ENCODE results near the gene ADCY1.

Gene ADCY1

GRCh38 chr7:45662018-45662417, 87.8 kb downstream of the ADCY1 start:
- Histone ChIP-seq H3K4me1 (ENCODE audit: control insufficient read depth, insufficient read depth, low read length, poor library complexity, severe bottlenecking) (no peaks in the 10 kb centered on the region), H3K4me3 (ENCODE audit: extremely low read depth, insufficient read depth, low read length, poor library complexity, severe bottlenecking) (no peak overlapping the region), H3K36me3 (ENCODE audit: control insufficient read depth, insufficient read depth, low read length) (no peaks in the 10 kb centered on the region), H3K27ac (ENCODE audit: low read depth, low read length, severe bottlenecking) (no peak overlapping the region), H3K9me3 (ENCODE audit: control insufficient read depth, low read length) (no peaks in the 10 kb centered on the region)
- WGBS, 2 experiments (ENCODE audit: insufficient coverage in 2 of 2): 90 to 92% methylated on average over 4 to 6 of the region's 6 CpGs

- WGBS, 2 experiments (ENCODE audit: insufficient coverage in 2 of 2): 90 to 91% methylated on average over 8 to 11 of the region's 15 CpGs
- no peaks in the 10 kb centered on the region for H3K9me3 ChIP-seq (ENCODE audit: control insufficient read depth, low read length)
- no peak overlapping the region for H3K27ac ChIP-seq (ENCODE audit: low read depth, low read length, severe bottlenecking)
- H3K4me3 ChIP-seq (ENCODE audit: extremely low read depth, insufficient read depth, low read length, poor library complexity, severe bottlenecking): no peak overlapping the region
- no peaks in the 10 kb centered on the region for H3K4me1 ChIP-seq (ENCODE audit: control insufficient read depth, insufficient read depth, low read length, poor library complexity, severe bottlenecking)
- H3K36me3 ChIP-seq (ENCODE audit: control insufficient read depth, insufficient read depth, low read length): no peaks in the 10 kb centered on the region
Observed at GRCh38 chr7:45662540-45663166, 88.5 kb downstream of the ADCY1 start.

GRCh38 chr7:45663167-45663921, 89.2 kb downstream of the ADCY1 start:
- 75 to 80% methylated on average over 12 to 20 of the region's 20 CpGs for WGBS, 2 experiments (ENCODE audit: insufficient coverage in 2 of 2)

GRCh38 chr7:45663965-45664633, 89.9 kb downstream of the ADCY1 start:
- Histone ChIP-seq H3K9me3 (ENCODE audit: control insufficient read depth, low read length) (no peaks in the 10 kb centered on the region), H3K36me3 (ENCODE audit: control insufficient read depth, insufficient read depth, low read length) (no peaks in the 10 kb centered on the region), H3K27ac (ENCODE audit: low read depth, low read length, severe bottlenecking) (no peak overlapping the region), H3K4me3 (ENCODE audit: extremely low read depth, insufficient read depth, low read length, poor library complexity, severe bottlenecking) (no peak overlapping the region), H3K4me1 (ENCODE audit: control insufficient read depth, insufficient read depth, low read length, poor library complexity, severe bottlenecking) (no peaks in the 10 kb centered on the region)
- 73 to 77% methylated on average over 7 of the region's 9 CpGs for WGBS, 2 experiments (ENCODE audit: insufficient coverage in 2 of 2)

More at GRCh38 chr7:45663167-45663921, 89.2 kb downstream of the ADCY1 start:
- Histone ChIP-seq H3K4me3 (ENCODE audit: extremely low read depth, insufficient read depth, low read length, poor library complexity, severe bottlenecking) (no peak overlapping the region), H3K4me1 (ENCODE audit: control insufficient read depth, insufficient read depth, low read length, poor library complexity, severe bottlenecking) (no peaks in the 10 kb centered on the region), H3K27ac (ENCODE audit: low read depth, low read length, severe bottlenecking) (no peak overlapping the region), H3K36me3 (ENCODE audit: control insufficient read depth, insufficient read depth, low read length) (no peaks in the 10 kb centered on the region), H3K9me3 (ENCODE audit: control insufficient read depth, low read length) (no peaks in the 10 kb centered on the region)

GRCh38 chr7:45665172-45665571, 91.0 kb downstream of the ADCY1 start:
- Histone ChIP-seq H3K4me1 (ENCODE audit: control insufficient read depth, insufficient read depth, low read length, poor library complexity, severe bottlenecking) (no peaks in the 10 kb centered on the region), H3K36me3 (ENCODE audit: control insufficient read depth, insufficient read depth, low read length) (no peaks in the 10 kb centered on the region), H3K4me3 (ENCODE audit: extremely low read depth, insufficient read depth, low read length, poor library complexity, severe bottlenecking) (no peak overlapping the region), H3K27ac (ENCODE audit: low read depth, low read length, severe bottlenecking) (no peak overlapping the region), H3K9me3 (ENCODE audit: control insufficient read depth, low read length) (no peaks in the 10 kb centered on the region)
- 79 to 84% methylated on average over 4 to 6 of the region's 7 CpGs for WGBS, 2 experiments (ENCODE audit: insufficient coverage in 2 of 2)

GRCh38 chr7:45670227-45670626, 96.1 kb downstream of the ADCY1 start:
- Histone ChIP-seq H3K27ac (ENCODE audit: low read depth, low read length, severe bottlenecking) (no peak overlapping the region), H3K36me3 (ENCODE audit: control insufficient read depth, insufficient read depth, low read length) (no peaks in the 10 kb centered on the region), H3K4me1 (ENCODE audit: control insufficient read depth, insufficient read depth, low read length, poor library complexity, severe bottlenecking) (no peaks in the 10 kb centered on the region), H3K4me3 (ENCODE audit: extremely low read depth, insufficient read depth, low read length, poor library complexity, severe bottlenecking) (no peak overlapping the region), H3K9me3 (ENCODE audit: control insufficient read depth, low read length) (no peaks in the 10 kb centered on the region)
- 75 to 95% methylated on average over 6 to 7 of the region's 7 CpGs for WGBS, 2 experiments (ENCODE audit: insufficient coverage in 2 of 2)

GRCh38 chr7:45670717-45671116, 96.5 kb downstream of the ADCY1 start:
- Histone ChIP-seq H3K4me3 (ENCODE audit: extremely low read depth, insufficient read depth, low read length, poor library complexity, severe bottlenecking) (no peak overlapping the region), H3K9me3 (ENCODE audit: control insufficient read depth, low read length) (no peaks in the 10 kb centered on the region), H3K4me1 (ENCODE audit: control insufficient read depth, insufficient read depth, low read length, poor library complexity, severe bottlenecking) (no peaks in the 10 kb centered on the region), H3K36me3 (ENCODE audit: control insufficient read depth, insufficient read depth, low read length) (no peaks in the 10 kb centered on the region), H3K27ac (ENCODE audit: low read depth, low read length, severe bottlenecking) (no peak overlapping the region)
- 91 to 95% methylated on average over 4 to 6 of the region's 6 CpGs for WGBS, 2 experiments (ENCODE audit: insufficient coverage in 2 of 2)

GRCh38 chr7:45677311-45677900, 103.2 kb downstream of the ADCY1 start:
- Histone ChIP-seq H3K9me3 (ENCODE audit: control insufficient read depth, low read length) (no peaks in the 10 kb centered on the region), H3K4me3 (ENCODE audit: extremely low read depth, insufficient read depth, low read length, poor library complexity, severe bottlenecking) (no peak overlapping the region), H3K36me3 (ENCODE audit: control insufficient read depth, insufficient read depth, low read length) (no peaks in the 10 kb centered on the region), H3K4me1 (ENCODE audit: control insufficient read depth, insufficient read depth, low read length, poor library complexity, severe bottlenecking) (peaks cover 9% of the 10 kb centered on the region), H3K27ac (ENCODE audit: low read depth, low read length, severe bottlenecking) (no peak overlapping the region)
- 88 to 93% methylated on average over 4 to 8 of the region's 9 CpGs for WGBS, 2 experiments (ENCODE audit: insufficient coverage in 2 of 2)

- WGBS, 2 experiments (ENCODE audit: insufficient coverage in 2 of 2): 79 to 81% methylated on average over 3 to 4 of the region's 4 CpGs
- no peak overlapping the region for H3K4me3 ChIP-seq (ENCODE audit: extremely low read depth, insufficient read depth, low read length, poor library complexity, severe bottlenecking)
Observed at GRCh38 chr7:45679516-45679915, 105.3 kb downstream of the ADCY1 start.

GRCh38 chr7:45680776-45681175, 106.6 kb downstream of the ADCY1 start:
- 92 to 100% methylated on average over 6 of the region's 6 CpGs for WGBS, 2 experiments (ENCODE audit: insufficient coverage in 2 of 2)
- Histone ChIP-seq H3K9me3 (ENCODE audit: control insufficient read depth, low read length) (no peaks in the 10 kb centered on the region), H3K27ac (ENCODE audit: low read depth, low read length, severe bottlenecking) (no peak overlapping the region), H3K4me1 (ENCODE audit: control insufficient read depth, insufficient read depth, low read length, poor library complexity, severe bottlenecking) (peaks cover 19% of the 10 kb centered on the region), H3K4me3 (ENCODE audit: extremely low read depth, insufficient read depth, low read length, poor library complexity, severe bottlenecking) (no peak overlapping the region), H3K36me3 (ENCODE audit: control insufficient read depth, insufficient read depth, low read length) (no peaks in the 10 kb centered on the region)

More at GRCh38 chr7:45679516-45679915, 105.3 kb downstream of the ADCY1 start:
- no peak overlapping the region for H3K27ac ChIP-seq (ENCODE audit: low read depth, low read length, severe bottlenecking)
- no peaks in the 10 kb centered on the region for H3K36me3 ChIP-seq (ENCODE audit: control insufficient read depth, insufficient read depth, low read length)
- peaks cover 19% of the 10 kb centered on the region for H3K4me1 ChIP-seq (ENCODE audit: control insufficient read depth, insufficient read depth, low read length, poor library complexity, severe bottlenecking)
- H3K9me3 ChIP-seq (ENCODE audit: control insufficient read depth, low read length): no peaks in the 10 kb centered on the region

All from mesodermal cell (in vitro differentiated cells).